ENCODE results near the gene SECTM1. TPM values are rescaled to one million over a fixed set of nuclear protein-coding genes. Genes with fewer than 3 reads are reported as not detected.
"Not testable (repeated sequence)": the region's sequence is repeated elsewhere in the genome, so short reads cannot be mapped to it uniquely, and the experiment has no call there.

The SECTM1 gene
- total and polyA plus RNA-seq, 2 experiments from 2014 or later = 0.21 to 1.3 TPM

DNA sequence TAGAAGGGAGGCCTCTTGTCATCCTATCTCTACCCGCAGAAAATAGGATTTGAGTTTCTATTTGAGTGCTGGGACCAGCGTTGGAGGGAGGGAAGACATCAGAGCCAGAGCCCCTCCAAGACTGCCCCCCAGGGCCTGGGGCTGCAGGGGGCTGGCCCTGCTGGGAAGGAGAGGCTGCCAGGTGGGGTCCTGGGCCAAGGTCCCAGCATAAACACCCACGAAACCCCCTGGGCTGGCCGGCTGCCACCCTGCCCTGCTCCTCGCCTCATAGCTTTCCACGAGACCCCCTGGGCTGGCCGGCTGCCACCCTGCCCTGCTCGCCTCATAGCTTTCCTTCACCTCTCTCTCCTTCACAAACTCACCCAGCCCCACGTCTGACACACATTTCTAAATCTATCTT lies 14.9 kb upstream of the SECTM1 start:
- H3F3A ChIP-seq (replicated peaks; ENCODE audit: low read depth) = no peaks in the 10 kb centered on the region
- TF ChIP-seq ZNF331 (CRISPR knock-in tag; IDR thresholded peaks at IDR 0.05; ENCODE audit: low read depth) = no peak
- TF ChIP-seq, protein P1, sequence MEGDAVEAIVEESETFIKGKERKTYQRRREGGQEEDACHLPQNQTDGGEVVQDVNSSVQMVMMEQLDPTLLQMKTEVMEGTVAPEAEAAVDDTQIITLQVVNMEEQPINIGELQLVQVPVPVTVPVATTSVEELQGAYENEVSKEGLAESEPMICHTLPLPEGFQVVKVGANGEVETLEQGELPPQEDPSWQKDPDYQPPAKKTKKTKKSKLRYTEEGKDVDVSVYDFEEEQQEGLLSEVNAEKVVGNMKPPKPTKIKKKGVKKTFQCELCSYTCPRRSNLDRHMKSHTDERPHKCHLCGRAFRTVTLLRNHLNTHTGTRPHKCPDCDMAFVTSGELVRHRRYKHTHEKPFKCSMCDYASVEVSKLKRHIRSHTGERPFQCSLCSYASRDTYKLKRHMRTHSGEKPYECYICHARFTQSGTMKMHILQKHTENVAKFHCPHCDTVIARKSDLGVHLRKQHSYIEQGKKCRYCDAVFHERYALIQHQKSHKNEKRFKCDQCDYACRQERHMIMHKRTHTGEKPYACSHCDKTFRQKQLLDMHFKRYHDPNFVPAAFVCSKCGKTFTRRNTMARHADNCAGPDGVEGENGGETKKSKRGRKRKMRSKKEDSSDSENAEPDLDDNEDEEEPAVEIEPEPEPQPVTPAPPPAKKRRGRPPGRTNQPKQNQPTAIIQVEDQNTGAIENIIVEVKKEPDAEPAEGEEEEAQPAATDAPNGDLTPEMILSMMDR (conservative IDR thresholded peaks at IDR 0.05; ENCODE audit: low read depth in 2 of 2) = no peak
- TF ChIP-seq POLR2AphosphoS5 (IDR thresholded peaks at IDR 0.05; ENCODE audit: low read depth) = no peak
- H4K20me1 ChIP-seq (replicated peaks; ENCODE audit: insufficient read depth) = no peaks in the 10 kb centered on the region
- Mint-ChIP-seq H3K27ac (no peak overlapping the region), H3K4me1 (peaks cover 4% of the 10 kb centered on the region; the same call in 1 of the 3 replicates), H3K27me3 (ENCODE audit: insufficient read depth, low read depth, poor library complexity) (peaks cover 11% of the 10 kb centered on the region), H3K36me3 (ENCODE audit: low read depth) (no peaks in the 10 kb centered on the region), H3K4me3 (no peak overlapping the region; the same call in 2 of the 3 replicates), H3K9me3 (no peaks in the 10 kb centered on the region)
- no peak overlapping the region for H3K4me3 ChIP-seq
- H3K36me3 ChIP-seq (ENCODE audit: insufficient read depth) = no peaks in the 10 kb centered on the region
- no peaks in the 10 kb centered on the region for H3K4me1 ChIP-seq (ENCODE audit: insufficient read depth)
- no peak overlapping the region for H2AFZ ChIP-seq
- DNase-seq (ENCODE audit: low spot score) = no peak
- ATAC-seq = no peak
- no peaks in the 10 kb centered on the region for H3K79me2 ChIP-seq (replicated peaks; ENCODE audit: insufficient read depth)
- H3K4me2 ChIP-seq = no peak overlapping the region
- no peak overlapping the region for H3K27ac ChIP-seq (ENCODE audit: low read depth)
- H3K9me2 ChIP-seq (ENCODE audit: insufficient read depth) = no peaks in the 10 kb centered on the region
- no peaks in the 10 kb centered on the region for H3K27me3 ChIP-seq (ENCODE audit: insufficient read depth)

GRCh38 chr17:82347994-82348393 lies 14.4 kb upstream of the SECTM1 start:
- H3K4me3 ChIP-seq; H3K27me3 ChIP-seq (ENCODE audit: insufficient read depth); H3K9me2 ChIP-seq (ENCODE audit: insufficient read depth); H3K4me1 ChIP-seq (ENCODE audit: insufficient read depth); H3F3A ChIP-seq (replicated peaks; ENCODE audit: low read depth); H3K4me1 Mint-ChIP-seq; H3K27ac ChIP-seq (ENCODE audit: low read depth); H3K9me3 Mint-ChIP-seq; DNase-seq (ENCODE audit: low spot score); H3K4me3 Mint-ChIP-seq; H3K79me2 ChIP-seq (replicated peaks; ENCODE audit: insufficient read depth); H3K27ac Mint-ChIP-seq; H3K36me3 Mint-ChIP-seq (ENCODE audit: low read depth); H3K36me3 ChIP-seq (ENCODE audit: insufficient read depth); ATAC-seq; H2AFZ ChIP-seq; H4K20me1 ChIP-seq (replicated peaks; ENCODE audit: insufficient read depth); H3K4me2 ChIP-seq; H3K27me3 Mint-ChIP-seq (ENCODE audit: insufficient read depth, low read depth, poor library complexity): not testable (repeated sequence)

DNA sequence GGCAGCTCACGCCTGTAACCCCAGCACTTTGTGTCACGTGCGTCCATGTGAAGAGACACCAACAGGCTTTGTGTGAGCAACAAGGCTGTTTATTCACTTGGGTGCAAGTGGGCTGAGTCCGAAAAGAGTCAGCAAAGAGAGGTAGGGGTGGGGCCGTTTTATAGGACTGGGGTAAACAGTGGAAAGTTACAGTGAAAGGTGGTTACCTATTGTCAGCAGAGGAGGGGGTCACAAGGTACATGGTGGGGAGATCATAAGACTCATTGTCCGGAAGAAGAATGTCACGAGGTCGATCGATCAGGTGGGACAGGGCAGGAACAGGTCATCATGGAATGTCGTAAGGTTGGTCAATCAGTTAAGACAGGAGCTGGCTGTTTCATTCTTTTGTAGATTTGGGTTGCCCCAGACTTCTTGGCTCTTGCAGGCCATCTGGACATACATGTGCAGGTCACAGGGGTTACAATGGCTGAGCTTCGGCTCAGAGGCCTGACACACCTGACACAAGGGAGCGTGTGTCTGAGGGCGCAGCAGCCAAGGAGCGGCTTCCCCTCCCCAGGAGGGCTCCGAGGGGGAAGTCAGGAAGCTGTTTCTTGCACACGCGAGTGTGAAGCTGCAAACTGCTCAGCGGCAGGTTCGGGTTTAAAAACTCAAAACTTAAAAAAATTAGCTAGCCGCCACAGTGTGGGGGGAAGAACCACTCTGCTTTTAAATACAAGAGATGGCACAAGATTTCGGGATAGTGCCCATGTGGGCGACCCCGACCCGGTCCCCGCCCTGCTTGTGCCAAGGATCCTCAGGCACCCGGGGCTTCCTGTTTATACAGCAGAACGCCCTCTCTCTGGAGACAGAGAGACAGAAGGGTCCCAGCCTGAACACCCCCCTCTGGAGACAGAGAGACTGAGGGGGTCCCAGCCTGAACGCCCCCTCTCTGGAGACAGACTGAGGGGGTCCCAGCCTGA lies 13.1 kb upstream of the SECTM1 start:
- ATAC-seq (no peak), DNase-seq (ENCODE audit: low spot score) (no peak)
- Histone ChIP-seq H4K20me1 (replicated peaks; ENCODE audit: insufficient read depth) (no peaks in the 10 kb centered on the region), H3K4me1 (ENCODE audit: insufficient read depth) (no peaks in the 10 kb centered on the region), H3K27ac (ENCODE audit: low read depth) (no peak overlapping the region), H3F3A (replicated peaks; ENCODE audit: low read depth) (no peaks in the 10 kb centered on the region), H3K27me3 (ENCODE audit: insufficient read depth) (no peaks in the 10 kb centered on the region), H3K4me2 (no peak overlapping the region), H3K9me2 (ENCODE audit: insufficient read depth) (no peaks in the 10 kb centered on the region), H3K36me3 (ENCODE audit: insufficient read depth) (no peaks in the 10 kb centered on the region), H2AFZ (no peak overlapping the region), H3K4me3 (no peak overlapping the region), H3K79me2 (replicated peaks; ENCODE audit: insufficient read depth) (no peaks in the 10 kb centered on the region)
- H3K27me3 Mint-ChIP-seq (ENCODE audit: insufficient read depth, low read depth, poor library complexity) = peaks cover 7% of the 10 kb centered on the region
- H3K27ac Mint-ChIP-seq = no peak overlapping the region
- no peak overlapping the region for H3K4me3 Mint-ChIP-seq
- H3K36me3 Mint-ChIP-seq (ENCODE audit: low read depth) = no peaks in the 10 kb centered on the region
- H3K4me1 Mint-ChIP-seq = peaks cover 4% of the 10 kb centered on the region; the same call in 1 of the 3 replicates
- H3K9me3 Mint-ChIP-seq = peaks cover 3% of the 10 kb centered on the region; the same call in 1 of the 3 replicates
- TF ChIP-seq CREB1 (CRISPR knock-in tag; IDR thresholded peaks at IDR 0.05; ENCODE audit: low read depth) (no peak), ZNF114 (CRISPR knock-in tag; IDR thresholded peaks at IDR 0.05) (no peak), JUNB (IDR thresholded peaks at IDR 0.05; ENCODE audit: unreplicated experiment) (no peak), NANOG (IDR thresholded peaks at IDR 0.05; ENCODE audit: borderline replicate concordance) (no peak)
- TF ChIP-seq, protein P2, sequence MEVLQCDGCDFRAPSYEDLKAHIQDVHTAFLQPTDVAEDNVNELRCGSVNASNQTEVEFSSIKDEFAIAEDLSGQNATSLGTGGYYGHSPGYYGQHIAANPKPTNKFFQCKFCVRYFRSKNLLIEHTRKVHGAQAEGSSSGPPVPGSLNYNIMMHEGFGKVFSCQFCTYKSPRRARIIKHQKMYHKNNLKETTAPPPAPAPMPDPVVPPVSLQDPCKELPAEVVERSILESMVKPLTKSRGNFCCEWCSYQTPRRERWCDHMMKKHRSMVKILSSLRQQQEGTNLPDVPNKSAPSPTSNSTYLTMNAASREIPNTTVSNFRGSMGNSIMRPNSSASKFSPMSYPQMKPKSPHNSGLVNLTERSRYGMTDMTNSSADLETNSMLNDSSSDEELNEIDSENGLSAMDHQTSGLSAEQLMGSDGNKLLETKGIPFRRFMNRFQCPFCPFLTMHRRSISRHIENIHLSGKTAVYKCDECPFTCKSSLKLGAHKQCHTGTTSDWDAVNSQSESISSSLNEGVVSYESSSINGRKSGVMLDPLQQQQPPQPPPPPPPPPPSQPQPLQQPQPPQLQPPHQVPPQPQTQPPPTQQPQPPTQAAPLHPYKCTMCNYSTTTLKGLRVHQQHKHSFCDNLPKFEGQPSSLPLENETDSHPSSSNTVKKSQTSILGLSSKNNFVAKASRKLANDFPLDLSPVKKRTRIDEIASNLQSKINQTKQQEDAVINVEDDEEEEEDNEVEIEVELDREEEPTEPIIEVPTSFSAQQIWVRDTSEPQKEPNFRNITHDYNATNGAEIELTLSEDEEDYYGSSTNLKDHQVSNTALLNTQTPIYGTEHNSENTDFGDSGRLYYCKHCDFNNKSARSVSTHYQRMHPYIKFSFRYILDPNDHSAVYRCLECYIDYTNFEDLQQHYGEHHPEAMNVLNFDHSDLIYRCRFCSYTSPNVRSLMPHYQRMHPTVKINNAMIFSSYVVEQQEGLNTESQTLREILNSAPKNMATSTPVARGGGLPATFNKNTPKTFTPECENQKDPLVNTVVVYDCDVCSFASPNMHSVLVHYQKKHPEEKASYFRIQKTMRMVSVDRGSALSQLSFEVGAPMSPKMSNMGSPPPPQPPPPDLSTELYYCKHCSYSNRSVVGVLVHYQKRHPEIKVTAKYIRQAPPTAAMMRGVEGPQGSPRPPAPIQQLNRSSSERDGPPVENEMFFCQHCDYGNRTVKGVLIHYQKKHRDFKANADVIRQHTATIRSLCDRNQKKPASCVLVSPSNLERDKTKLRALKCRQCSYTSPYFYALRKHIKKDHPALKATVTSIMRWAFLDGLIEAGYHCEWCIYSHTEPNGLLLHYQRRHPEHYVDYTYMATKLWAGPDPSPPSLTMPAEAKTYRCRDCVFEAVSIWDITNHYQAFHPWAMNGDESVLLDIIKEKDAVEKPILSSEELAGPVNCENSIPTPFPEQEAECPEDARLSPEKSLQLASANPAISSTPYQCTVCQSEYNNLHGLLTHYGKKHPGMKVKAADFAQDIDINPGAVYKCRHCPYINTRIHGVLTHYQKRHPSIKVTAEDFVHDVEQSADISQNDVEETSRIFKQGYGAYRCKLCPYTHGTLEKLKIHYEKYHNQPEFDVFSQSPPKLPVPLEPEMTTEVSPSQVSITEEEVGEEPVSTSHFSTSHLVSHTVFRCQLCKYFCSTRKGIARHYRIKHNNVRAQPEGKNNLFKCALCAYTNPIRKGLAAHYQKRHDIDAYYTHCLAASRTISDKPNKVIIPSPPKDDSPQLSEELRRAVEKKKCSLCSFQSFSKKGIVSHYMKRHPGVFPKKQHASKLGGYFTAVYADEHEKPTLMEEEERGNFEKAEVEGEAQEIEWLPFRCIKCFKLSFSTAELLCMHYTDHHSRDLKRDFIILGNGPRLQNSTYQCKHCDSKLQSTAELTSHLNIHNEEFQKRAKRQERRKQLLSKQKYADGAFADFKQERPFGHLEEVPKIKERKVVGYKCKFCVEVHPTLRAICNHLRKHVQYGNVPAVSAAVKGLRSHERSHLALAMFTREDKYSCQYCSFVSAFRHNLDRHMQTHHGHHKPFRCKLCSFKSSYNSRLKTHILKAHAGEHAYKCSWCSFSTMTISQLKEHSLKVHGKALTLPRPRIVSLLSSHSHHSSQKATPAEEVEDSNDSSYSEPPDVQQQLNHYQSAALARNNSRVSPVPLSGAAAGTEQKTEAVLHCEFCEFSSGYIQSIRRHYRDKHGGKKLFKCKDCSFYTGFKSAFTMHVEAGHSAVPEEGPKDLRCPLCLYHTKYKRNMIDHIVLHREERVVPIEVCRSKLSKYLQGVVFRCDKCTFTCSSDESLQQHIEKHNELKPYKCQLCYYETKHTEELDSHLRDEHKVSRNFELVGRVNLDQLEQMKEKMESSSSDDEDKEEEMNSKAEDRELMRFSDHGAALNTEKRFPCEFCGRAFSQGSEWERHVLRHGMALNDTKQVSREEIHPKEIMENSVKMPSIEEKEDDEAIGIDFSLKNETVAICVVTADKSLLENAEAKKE (CRISPR knock-in tag; IDR thresholded peaks at IDR 0.05) = no peak
